ENCODE results near the gene ATP6V1G2.
A peak's percentile ranks its signal among the peaks of the same experiment; 100 is the strongest.

The ATP6V1G2 gene

GRCh38 chr6:31541059-31541657, 5.2 kb downstream of the ATP6V1G2 start (continued):
- TF ChIP-seq ZFHX2 (tag by site-specific recombination; conservative IDR thresholded peaks at IDR 0.05) (0 out of 2 replicates have a peak, but pooled peaks have one; percentile 6), KLF16 (tag by site-specific recombination; IDR thresholded peaks at IDR 0.05) (no peak), HOXA7 (CRISPR knock-in tag; IDR thresholded peaks at IDR 0.05; ENCODE audit: borderline replicate concordance) (no peak), PBX3 (CRISPR knock-in tag; IDR thresholded peaks at IDR 0.05) (no peak), SP3 (tag by site-specific recombination; IDR thresholded peaks at IDR 0.05) (peak; percentile 28), ZNF645 (tag by site-specific recombination; IDR thresholded peaks at IDR 0.05) (no peak), BCL11B (tag by site-specific recombination; IDR thresholded peaks at IDR 0.05; ENCODE audit: low read depth) (no peak), KLF1 (tag by site-specific recombination; IDR thresholded peaks at IDR 0.05) (peak; percentile 77), AEBP2 (tag by site-specific recombination; IDR thresholded peaks at IDR 0.05; ENCODE audit: borderline replicate concordance) (no peak), REPIN1 (tag by site-specific recombination; IDR thresholded peaks at IDR 0.05; ENCODE audit: low read depth) (no peak)

- Histone ChIP-seq H3K4me3 (ENCODE audit: low read depth, low read length) (peak overlapping the region; percentile 64), H3K4me1 (ENCODE audit: control insufficient read depth, insufficient read depth, low read length) (peaks cover 14% of the 10 kb centered on the region), H3K9me3 (ENCODE audit: control insufficient read depth, insufficient read depth, low read depth, low read length) (no peaks in the 10 kb centered on the region), H3K36me3 (ENCODE audit: control insufficient read depth in 2 of 2, insufficient read depth in 1 of 2, low read length in 2 of 2) (peaks cover 51 to 55% of the 10 kb centered on the region in 2 experiments), H3K27ac (ENCODE audit: extremely low read depth, low read depth, low read length) (peak overlapping the region; percentile 100)
- peak; percentile 93 for TF ChIP-seq PRDM1 (tag by site-specific recombination; IDR thresholded peaks at IDR 0.05)
- TF ChIP-seq ZNF654 (tag by site-specific recombination; IDR thresholded peaks at IDR 0.05; ENCODE audit: low read depth), result no peak
- TF ChIP-seq ZNF423 (tag by site-specific recombination; IDR thresholded peaks at IDR 0.05), result 0 out of 2 replicates have a peak, but pooled peaks have one; percentile 10
- CTCF ChIA-PET, result interaction anchor here (4.3 to 13.9 kb wide), 2 partner anchors 47 to 57 kb away, joined by 40 to 431 read pairs; partner anchors contain the start of gene NCR3
- POLR2A ChIA-PET, result interaction anchor here (0.6 to 4.2 kb wide), 29 partner anchors 9 to 418 kb away, joined by 3 to 112 read pairs (median 6); partner anchors contain the start of genes BAG6, C6orf47, GPANK1 and HSPA1B
These were observed 5.8 kb downstream of the ATP6V1G2 start for GRCh38 chr6:31540640-31541039.

GRCh38 chr6:31538805-31539400, 7.5 kb downstream of the ATP6V1G2 start:
- TF ChIP-seq REST (tag by site-specific recombination; IDR thresholded peaks at IDR 0.05) (0 out of 2 replicates have a peak, but pooled peaks have one; percentile 15), ZNF26 (tag by site-specific recombination; IDR thresholded peaks at IDR 0.05) (no peak), ZNF202 (tag by site-specific recombination; IDR thresholded peaks at IDR 0.05; ENCODE audit: borderline replicate concordance) (no peak), ZNF600 (tag by site-specific recombination; IDR thresholded peaks at IDR 0.05) (0 out of 2 replicates have a peak, but pooled peaks have one; percentile 22)
- H3K27ac ChIP-seq (ENCODE audit: extremely low read depth, low read depth, low read length), result 0 out of 2 replicates have a peak overlapping the region, but pooled peaks have one; percentile 100
- H3K4me3 ChIP-seq (ENCODE audit: low read depth, low read length), result peak overlapping the region; percentile 64
- ChIA-PET POLR2A (interaction anchor here (0.5 to 2.1 kb wide), 5 partner anchors 10 to 291 kb away, joined by 3 to 32 read pairs (median 4); partner anchors contain the start of genes MCCD1 and MICB), CTCF (interaction anchor here (0.6 to 13.9 kb wide), 3 partner anchors 45 to 58 kb away, joined by 3 to 431 read pairs (median 40); partner anchors contain the start of genes LST1 and NCR3)
- H3K4me1 ChIP-seq (ENCODE audit: control insufficient read depth, insufficient read depth, low read length), result peaks cover 14% of the 10 kb centered on the region
- H3K36me3 ChIP-seq (ENCODE audit: control insufficient read depth in 2 of 2, insufficient read depth in 1 of 2, low read length in 2 of 2), result peaks cover 64 to 73% of the 10 kb centered on the region in 2 experiments
- H3K9me3 ChIP-seq (ENCODE audit: control insufficient read depth, insufficient read depth, low read depth, low read length), result no peaks in the 10 kb centered on the region

Data from HEK293 (cell line).